ENCODE results near the gene HAPLN3. TPM values are rescaled to one million over a fixed set of nuclear protein-coding genes. Genes with fewer than 3 reads are reported as not detected.

Gene HAPLN3
- total and polyA plus RNA-seq, 2 of the 4 experiments (the other 2 are of a cell fraction), result 5.9 to 28.6 TPM

GRCh38 chr15:88852476-88852875 is 42.9 kb downstream of the HAPLN3 start:
- TF ChIP-seq RAD21 (IDR thresholded peaks at IDR 0.05; ENCODE audit: low read length) (no peak), ELK1 (IDR thresholded peaks at IDR 0.05; ENCODE audit: borderline replicate concordance, low read depth, low read length) (no peak)
- no peaks in the 10 kb centered on the region for H4K20me1 ChIP-seq (ENCODE audit: insufficient read depth, low read length)
- H2AFZ ChIP-seq (replicated peaks; ENCODE audit: low read length, poor library complexity), result no peak overlapping the region
- H4K5ac ChIP-seq (ENCODE audit: low read depth, low read length), result no peak overlapping the region
- H3K27ac ChIP-seq (ENCODE audit: insufficient read depth, low read length), result no peak overlapping the region
- BruUV-seq (replicated peaks), result no TSS peak
- no peak overlapping the region for H3K23ac ChIP-seq (ENCODE audit: low read depth, low read length)
- no peak overlapping the region for H4K91ac ChIP-seq (ENCODE audit: insufficient read depth, low read depth, low read length)
- no peak overlapping the region for H3K4ac ChIP-seq (ENCODE audit: low read depth, low read length)
- H3K4me2 ChIP-seq (ENCODE audit: low read depth, low read length), result no peak overlapping the region
- ATAC-seq (ENCODE audit: low read depth) (no peak), DNase-seq (no peak)
- no peak overlapping the region for H4K8ac ChIP-seq (ENCODE audit: low read depth in 2 of 2, low read length in 2 of 2)
- H3K9me3 ChIP-seq (ENCODE audit: control insufficient read depth, insufficient read depth, low read length), result peaks cover 2% of the 10 kb centered on the region; the same call in 1 of the 2 replicates
- intact Hi-C loops (cut with micrococcal nuclease) (no loop called here), in situ Hi-C loops (cut with MboI; ENCODE audit: low sequenced_read_pairs) (no loop called here), dilution Hi-C loops (cut with HindIII; ENCODE audit: low sequenced_read_pairs, unreplicated experiment) (no loop called here)
- H3K18ac ChIP-seq (ENCODE audit: low read depth, low read length), result no peak overlapping the region
- no peak overlapping the region for H2BK5ac ChIP-seq (ENCODE audit: low read depth, low read length, poor library complexity, severe bottlenecking)
- H3K36me3 ChIP-seq (ENCODE audit: control insufficient read depth, insufficient read depth, low read length), result no peaks in the 10 kb centered on the region
- H3K9ac ChIP-seq (ENCODE audit: low read depth, low read length), result no peak overlapping the region
- no peak overlapping the region for H2BK20ac ChIP-seq (ENCODE audit: low read depth, low read length)
- H3K4me1 ChIP-seq (ENCODE audit: control insufficient read depth, insufficient read depth, low read length), result no peaks in the 10 kb centered on the region
- H3K14ac ChIP-seq (replicated peaks; ENCODE audit: low read depth, low read length), result no peak overlapping the region
- no peak overlapping the region for H2BK120ac ChIP-seq (ENCODE audit: low read depth, low read length)
- no peak overlapping the region for H2AK5ac ChIP-seq (ENCODE audit: low read depth, low read length)
- H2BK15ac ChIP-seq (ENCODE audit: low read depth, low read length), result no peak overlapping the region
- H3K9me1 ChIP-seq (ENCODE audit: insufficient read depth, low read length), result no peaks in the 10 kb centered on the region
- H3K4me3 ChIP-seq (ENCODE audit: insufficient read depth, low read depth, low read length), result no peak overlapping the region
- H3K27me3 ChIP-seq (ENCODE audit: control insufficient read depth, insufficient read depth, low read length), result peaks cover 35% of the 10 kb centered on the region
- no peaks in the 10 kb centered on the region for H3K79me1 ChIP-seq (ENCODE audit: low read depth in 1 of 2, low read length in 2 of 2)
- no peak overlapping the region for H3K56ac ChIP-seq (ENCODE audit: extremely low read depth, insufficient read depth, low read length)
- ChIA-PET CTCF (no interaction called here), POLR2A (ENCODE audit: unreplicated experiment) (no interaction called here)
- H2AK9ac ChIP-seq (replicated peaks; ENCODE audit: low read depth, low read length, poor library complexity), result no peak overlapping the region

Data from IMR-90 (cell line).